Measurements from ENCODE around the gene SUSD4.

Gene SUSD4

DNA sequence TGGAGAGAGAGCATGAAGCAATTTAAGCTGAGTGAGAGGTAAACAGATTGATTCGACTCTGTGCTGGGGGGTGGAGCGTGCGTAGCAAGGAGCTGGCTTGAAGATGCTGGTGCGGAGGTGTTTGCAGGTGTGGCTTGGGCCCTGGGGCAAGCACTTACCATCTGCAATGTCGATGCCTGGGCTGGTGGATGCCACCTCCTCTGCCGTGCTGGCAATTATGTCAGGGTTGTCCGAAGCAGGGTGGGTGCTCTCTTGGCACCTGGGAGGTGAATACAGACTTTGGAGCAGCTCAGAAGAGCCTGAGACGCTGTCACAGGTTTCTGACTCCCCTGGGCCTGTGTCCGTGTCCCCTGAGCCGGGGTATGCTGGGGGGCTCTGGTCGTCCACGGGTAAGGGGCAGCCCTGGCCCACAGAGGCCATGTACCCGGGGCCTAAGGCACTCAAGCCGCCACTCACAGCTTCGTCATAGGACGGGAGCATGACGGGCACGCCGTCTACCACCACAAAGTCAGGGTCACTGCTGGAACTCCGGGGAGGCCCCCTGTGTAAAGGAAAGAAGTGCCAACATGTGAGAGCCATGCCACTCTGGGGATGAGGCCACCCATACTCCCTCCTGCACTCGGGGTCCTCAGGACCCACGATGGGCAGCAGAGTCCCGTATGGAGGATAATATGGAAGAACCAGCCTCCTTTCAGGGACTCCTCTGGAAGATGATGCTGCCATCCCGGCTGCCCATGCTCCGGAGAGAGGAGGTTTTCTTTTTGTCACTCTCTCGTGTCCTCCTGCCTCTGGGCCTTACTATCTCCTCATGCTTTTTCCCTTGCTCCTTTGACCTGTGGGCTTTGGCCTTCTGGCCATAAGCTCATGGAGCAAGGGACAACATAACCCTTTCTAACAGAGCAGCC is 140.6 kb downstream of the SUSD4 start:
- peaks cover 8% of the 10 kb centered on the region for H3K27me3 Mint-ChIP-seq
- ATAC-seq (no peak), DNase-seq (no peak)
- H3K4me1 Mint-ChIP-seq = peaks cover 4% of the 10 kb centered on the region
- H3K4me3 Mint-ChIP-seq = no peak overlapping the region
- H3K27ac Mint-ChIP-seq = no peak overlapping the region
- peaks cover 10% of the 10 kb centered on the region for H3K9me3 Mint-ChIP-seq
- H3K36me3 Mint-ChIP-seq (ENCODE audit: low read depth) = peaks cover 2% of the 10 kb centered on the region

- Mint-ChIP-seq H3K27me3 (peaks cover 8% of the 10 kb centered on the region), H3K9me3 (peaks cover 10% of the 10 kb centered on the region), H3K4me1 (no peaks in the 10 kb centered on the region), H3K4me3 (no peak overlapping the region), H3K27ac (no peak overlapping the region), H3K36me3 (ENCODE audit: low read depth) (peaks cover 2% of the 10 kb centered on the region)
- no peak for DNase-seq
- ATAC-seq = no peak
Measured at GRCh38 chr1:223222377-223222776, 141.6 kb downstream of the SUSD4 start.

DNA sequence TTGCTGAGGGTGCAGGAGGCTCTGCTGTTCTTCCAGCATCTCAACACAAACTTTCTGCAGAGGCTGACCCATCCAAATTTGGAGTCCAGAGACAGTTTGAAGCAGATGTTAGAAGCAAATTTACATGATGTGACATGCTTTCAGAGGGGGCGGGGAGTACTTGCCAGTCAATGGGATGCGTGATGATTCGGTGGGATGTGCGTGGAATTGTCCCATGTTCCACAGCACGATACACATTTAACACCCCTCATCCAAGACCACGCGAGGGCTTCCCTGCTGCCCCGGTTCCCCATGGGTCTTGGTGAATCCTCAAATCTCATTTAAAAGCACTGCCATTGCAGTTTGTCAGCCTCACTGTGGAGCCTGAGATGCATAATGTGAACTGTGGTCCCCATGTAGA is 142.3 kb downstream of the SUSD4 start:
- Mint-ChIP-seq H3K9me3 (peaks cover 10% of the 10 kb centered on the region), H3K36me3 (ENCODE audit: low read depth) (peaks cover 2% of the 10 kb centered on the region), H3K27me3 (peaks cover 3% of the 10 kb centered on the region), H3K27ac (no peak overlapping the region), H3K4me3 (no peak overlapping the region), H3K4me1 (no peaks in the 10 kb centered on the region)
- ATAC-seq (no peak), DNase-seq (no peak)

DNA sequence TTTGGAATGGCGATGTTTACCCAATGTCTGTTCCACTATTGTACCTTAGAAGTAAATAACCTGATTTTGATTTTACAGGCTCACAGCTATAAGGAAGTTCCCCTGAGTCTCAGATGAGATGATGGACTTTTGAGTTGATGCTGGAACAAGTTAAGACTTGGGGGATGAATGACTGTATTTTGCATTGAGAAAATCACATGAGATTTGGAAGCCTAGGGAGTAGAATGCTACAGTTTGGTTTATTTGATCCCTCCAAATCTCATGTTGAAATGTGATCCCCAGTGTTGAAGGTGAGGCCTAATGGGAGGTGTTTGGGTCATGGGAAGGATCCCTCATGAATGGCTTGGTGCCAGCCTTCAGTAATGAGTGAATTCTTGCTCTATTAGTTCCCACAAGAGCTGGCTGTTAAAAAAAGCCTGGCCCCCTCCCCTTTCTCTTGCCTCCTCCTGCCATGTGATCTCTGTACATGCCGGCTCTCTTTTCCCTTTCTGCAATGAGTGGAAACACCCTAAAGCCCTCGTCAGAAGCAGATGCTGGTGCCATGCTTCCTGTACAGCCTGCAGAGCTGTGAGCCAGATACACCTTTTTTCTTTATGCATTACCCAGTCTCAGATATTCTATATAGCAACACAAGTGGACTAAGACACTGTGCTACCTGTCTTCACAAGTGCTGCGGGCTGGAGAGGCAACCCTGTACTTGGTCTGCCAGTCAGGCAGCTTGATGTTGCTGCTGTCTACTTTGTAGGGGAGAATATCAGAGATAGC is 143.9 kb downstream of the SUSD4 start:
- no peak for DNase-seq
- ATAC-seq = no peak

DNA sequence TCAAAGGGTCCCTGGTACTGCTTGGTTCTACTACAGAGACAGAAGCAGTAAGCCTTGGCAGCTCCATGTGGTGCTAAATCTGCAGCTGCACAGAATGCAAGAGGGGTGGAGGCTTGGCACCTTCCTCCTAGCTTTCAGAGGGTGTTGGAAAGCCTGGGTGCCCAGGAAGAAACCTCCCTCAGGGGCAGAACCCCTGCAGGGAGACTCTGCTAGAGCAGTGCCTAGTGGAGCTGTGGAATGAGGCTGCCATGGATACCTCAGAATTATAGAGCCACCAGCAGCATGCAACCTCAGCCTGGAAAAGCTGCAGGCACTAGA is 144.7 kb downstream of the SUSD4 start:
- H3K9me3 Mint-ChIP-seq = peaks cover 10% of the 10 kb centered on the region
- no peaks in the 10 kb centered on the region for H3K27me3 Mint-ChIP-seq
- peaks cover 2% of the 10 kb centered on the region for H3K36me3 Mint-ChIP-seq (ENCODE audit: low read depth)
- H3K27ac Mint-ChIP-seq = no peak overlapping the region
- no peak overlapping the region for H3K4me3 Mint-ChIP-seq
- ATAC-seq (no peak), DNase-seq (no peak)
- H3K4me1 Mint-ChIP-seq = no peaks in the 10 kb centered on the region

More for the DNA sequence above, 143.9 kb downstream of the SUSD4 start:
- Mint-ChIP-seq H3K4me3 (no peak overlapping the region), H3K9me3 (peaks cover 10% of the 10 kb centered on the region), H3K27ac (no peak overlapping the region), H3K36me3 (ENCODE audit: low read depth) (peaks cover 2% of the 10 kb centered on the region), H3K4me1 (no peaks in the 10 kb centered on the region), H3K27me3 (peaks cover 1% of the 10 kb centered on the region)

- H3K4me3 Mint-ChIP-seq = no peak overlapping the region
- H3K36me3 Mint-ChIP-seq (ENCODE audit: low read depth) = peaks cover 2% of the 10 kb centered on the region
- no peak for ATAC-seq
- DNase-seq = no peak
- H3K4me1 Mint-ChIP-seq = no peaks in the 10 kb centered on the region
- H3K27ac Mint-ChIP-seq = no peak overlapping the region
- H3K27me3 Mint-ChIP-seq = peaks cover 2% of the 10 kb centered on the region
- peaks cover 10% of the 10 kb centered on the region for H3K9me3 Mint-ChIP-seq
Measured at GRCh38 chr1:223217781-223218180, 146.2 kb downstream of the SUSD4 start.

DNA sequence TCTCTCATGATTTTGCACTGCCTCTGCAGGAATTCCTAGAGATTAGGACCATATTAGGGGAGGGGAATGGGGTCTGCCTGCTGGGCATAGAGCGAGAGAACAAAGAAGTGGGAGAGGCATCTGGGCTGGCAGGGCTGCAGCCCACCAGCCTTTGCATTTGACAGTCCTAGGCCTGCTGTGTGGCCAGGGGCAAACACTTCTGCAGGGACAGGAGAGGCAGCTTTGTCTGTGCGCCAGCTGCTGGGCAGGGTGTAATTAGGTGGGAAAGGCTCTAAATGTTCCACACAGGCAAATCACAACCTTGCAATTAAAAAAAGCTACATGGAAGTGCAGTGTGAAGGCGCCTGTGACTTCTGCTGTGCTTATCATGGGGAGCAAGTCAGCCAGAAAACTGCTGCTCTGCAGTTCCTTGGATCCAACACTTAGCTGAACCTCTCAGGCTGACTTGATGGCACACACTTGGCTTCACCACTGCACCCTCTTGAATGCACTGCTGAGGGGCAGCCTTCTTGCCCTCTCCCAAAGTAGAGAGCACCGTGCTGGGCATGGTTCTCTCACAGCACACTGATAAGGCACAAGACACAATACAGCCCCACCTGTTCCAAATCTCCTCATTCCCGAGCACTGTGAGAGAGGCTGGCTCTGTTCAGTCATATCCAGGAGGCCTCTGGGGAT is 147.3 kb downstream of the SUSD4 start:
- DNase-seq (no peak), ATAC-seq (no peak)
- Mint-ChIP-seq H3K27me3 (peaks cover 2% of the 10 kb centered on the region), H3K36me3 (ENCODE audit: low read depth) (peaks cover 2% of the 10 kb centered on the region), H3K4me1 (no peaks in the 10 kb centered on the region), H3K27ac (no peak overlapping the region), H3K9me3 (peaks cover 10% of the 10 kb centered on the region), H3K4me3 (no peak overlapping the region)

GRCh38 chr1:223216074-223216473 is 147.9 kb downstream of the SUSD4 start:
- DNase-seq = no peak
- Mint-ChIP-seq H3K4me1 (no peaks in the 10 kb centered on the region), H3K27me3 (peaks cover 2% of the 10 kb centered on the region), H3K9me3 (peaks cover 10% of the 10 kb centered on the region), H3K4me3 (no peak overlapping the region), H3K36me3 (ENCODE audit: low read depth) (peaks cover 2% of the 10 kb centered on the region), H3K27ac (no peak overlapping the region)
- ATAC-seq = no peak

DNA sequence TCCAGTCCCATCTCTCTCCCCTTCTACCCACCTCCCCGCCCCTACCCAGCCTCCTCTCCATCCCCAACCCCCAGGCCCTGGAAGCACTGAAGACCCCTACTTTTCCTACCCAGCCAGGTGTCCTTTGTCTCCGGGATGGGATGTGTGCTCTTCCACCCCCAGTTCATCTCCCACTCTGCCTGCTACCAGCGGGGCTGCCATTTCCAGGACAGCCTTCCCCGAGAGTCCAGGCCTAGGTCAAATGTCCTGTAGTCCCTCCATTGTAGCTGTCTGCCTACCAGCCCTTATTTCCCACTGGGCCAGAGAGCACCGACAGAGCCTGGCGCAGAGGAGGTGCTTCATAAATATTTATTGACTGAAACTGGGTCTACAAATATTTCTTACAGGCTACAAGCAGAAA is 148.9 kb downstream of the SUSD4 start:
- H3K4me3 Mint-ChIP-seq = no peak overlapping the region
- DNase-seq = no peak
- peaks cover 2% of the 10 kb centered on the region for H3K36me3 Mint-ChIP-seq (ENCODE audit: low read depth)
- no peak for ATAC-seq
- H3K9me3 Mint-ChIP-seq = peaks cover 10% of the 10 kb centered on the region
- H3K27me3 Mint-ChIP-seq = peaks cover 2% of the 10 kb centered on the region
- H3K27ac Mint-ChIP-seq = no peak overlapping the region
- no peaks in the 10 kb centered on the region for H3K4me1 Mint-ChIP-seq

DNA sequence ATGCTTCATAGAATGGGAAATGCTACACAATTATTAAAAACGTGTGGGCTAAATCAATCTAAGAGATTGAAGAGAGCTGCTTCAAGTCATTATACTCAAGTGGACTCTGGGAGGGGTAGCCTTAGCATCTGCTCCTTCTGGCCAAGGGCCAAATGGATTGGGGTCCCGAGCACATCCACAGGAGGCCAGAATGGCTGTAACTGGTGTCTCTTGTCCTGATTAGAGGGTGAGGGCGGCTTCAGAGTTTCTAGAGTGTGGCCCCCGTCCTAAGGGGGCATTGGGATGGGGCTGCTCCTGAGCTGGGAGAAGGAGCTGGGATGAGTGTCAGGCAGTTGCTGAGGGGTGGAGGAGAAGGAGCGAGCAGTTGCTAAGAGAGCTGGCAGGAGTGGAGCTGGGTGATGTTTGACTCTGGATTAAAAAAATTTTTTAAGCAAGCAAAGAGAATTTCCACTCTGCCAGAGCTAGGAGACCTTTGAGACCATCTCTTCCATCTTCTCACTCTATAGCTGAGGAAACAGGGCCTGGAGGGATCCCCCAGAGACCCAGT is 149.6 kb downstream of the SUSD4 start:
- no peak for DNase-seq
- Mint-ChIP-seq H3K36me3 (ENCODE audit: low read depth) (peaks cover 2% of the 10 kb centered on the region), H3K4me1 (no peaks in the 10 kb centered on the region), H3K27ac (no peak overlapping the region), H3K27me3 (peaks cover 5% of the 10 kb centered on the region), H3K9me3 (peaks cover 5% of the 10 kb centered on the region), H3K4me3 (no peak overlapping the region)
- ATAC-seq = no peak

DNA sequence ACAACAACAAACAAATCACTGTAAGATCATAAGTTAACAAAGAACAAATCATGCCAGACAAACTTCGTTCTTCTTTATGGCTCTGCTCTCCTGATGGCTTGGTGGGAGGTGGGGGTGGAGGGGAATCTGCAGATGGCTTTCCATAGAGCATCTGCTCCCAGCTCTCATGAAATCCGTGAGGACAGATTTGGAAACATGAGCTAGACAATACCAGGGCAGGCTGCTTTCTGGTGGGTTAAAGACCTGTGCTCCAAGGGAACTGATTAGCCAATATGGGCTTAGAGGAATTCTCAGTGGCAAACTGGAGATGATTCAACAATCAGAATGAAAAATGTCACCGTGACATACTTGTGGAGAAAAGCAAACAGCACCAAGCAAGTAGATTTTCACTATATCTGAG is 151.5 kb downstream of the SUSD4 start:
- Mint-ChIP-seq H3K4me1 (no peaks in the 10 kb centered on the region), H3K9me3 (no peaks in the 10 kb centered on the region), H3K36me3 (ENCODE audit: low read depth) (no peaks in the 10 kb centered on the region), H3K4me3 (no peak overlapping the region), H3K27ac (no peak overlapping the region), H3K27me3 (peaks cover 5% of the 10 kb centered on the region)
- ATAC-seq (no peak), DNase-seq (no peak)

DNA sequence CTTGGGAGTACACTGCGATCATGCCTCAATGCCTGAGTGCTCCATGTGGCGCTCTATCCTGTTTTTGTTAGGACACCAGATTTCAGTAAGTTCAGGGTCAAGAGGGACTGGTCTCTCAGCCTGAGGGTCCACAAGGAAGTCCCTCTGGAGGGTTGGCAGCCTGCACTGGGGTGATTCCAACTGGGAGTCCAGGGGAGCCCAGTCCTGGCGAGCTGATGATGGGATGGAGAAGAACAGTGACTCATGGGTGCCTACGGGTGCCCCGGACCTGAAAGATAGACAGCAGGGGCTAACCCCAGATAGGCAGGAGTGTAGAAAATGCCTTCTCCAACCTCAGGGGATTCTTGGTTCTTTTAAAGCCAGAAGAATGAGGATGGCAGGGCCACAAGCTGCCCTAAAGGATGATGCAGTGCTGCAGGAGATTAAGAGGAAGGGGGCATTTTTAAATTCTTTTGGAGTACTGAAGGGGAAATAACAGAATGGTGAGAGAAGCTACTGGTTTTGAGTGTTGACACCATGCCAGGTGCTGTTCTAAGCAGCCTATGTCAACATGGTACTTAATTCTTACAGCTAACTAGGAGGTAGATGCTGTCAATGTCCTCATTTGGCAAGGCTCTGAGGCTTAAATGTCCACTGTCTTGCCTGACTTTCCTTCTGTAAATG is 152.5 kb downstream of the SUSD4 start:
- no peak for DNase-seq
- H3K9me3 Mint-ChIP-seq = no peaks in the 10 kb centered on the region
- H3K4me1 Mint-ChIP-seq = no peaks in the 10 kb centered on the region
- H3K36me3 Mint-ChIP-seq (ENCODE audit: low read depth) = no peaks in the 10 kb centered on the region
- H3K27me3 Mint-ChIP-seq = peaks cover 5% of the 10 kb centered on the region
- no peak overlapping the region for H3K4me3 Mint-ChIP-seq
- no peak overlapping the region for H3K27ac Mint-ChIP-seq
- ATAC-seq = no peak

DNA sequence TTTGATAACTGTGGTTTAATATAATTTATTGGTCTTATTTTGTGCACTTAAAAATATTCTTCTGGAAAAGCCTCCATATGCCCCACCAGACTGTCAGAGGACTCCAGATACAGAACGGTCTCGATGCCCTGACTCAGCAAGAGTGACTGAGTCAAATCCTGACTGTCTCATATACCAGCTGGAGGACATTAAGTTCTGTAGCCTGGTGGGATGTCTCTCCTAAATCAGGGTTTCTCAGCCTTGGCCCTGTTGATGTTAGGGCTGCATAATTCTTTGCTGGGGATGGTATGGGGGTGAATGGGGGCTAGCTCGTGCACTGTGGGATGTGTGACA is 153.2 kb downstream of the SUSD4 start:
- no peaks in the 10 kb centered on the region for H3K9me3 Mint-ChIP-seq
- no peaks in the 10 kb centered on the region for H3K36me3 Mint-ChIP-seq (ENCODE audit: low read depth)
- H3K27ac Mint-ChIP-seq = no peak overlapping the region
- peaks cover 5% of the 10 kb centered on the region for H3K27me3 Mint-ChIP-seq
- no peak overlapping the region for H3K4me3 Mint-ChIP-seq
- ATAC-seq (no peak), DNase-seq (no peak)
- no peaks in the 10 kb centered on the region for H3K4me1 Mint-ChIP-seq

- Mint-ChIP-seq H3K27ac (no peak overlapping the region), H3K9me3 (no peaks in the 10 kb centered on the region), H3K4me1 (no peaks in the 10 kb centered on the region), H3K36me3 (ENCODE audit: low read depth) (no peaks in the 10 kb centered on the region), H3K27me3 (peaks cover 5% of the 10 kb centered on the region), H3K4me3 (no peak overlapping the region)
- DNase-seq = no peak
- no peak for ATAC-seq
Measured at GRCh38 chr1:223209992-223210787, 153.8 kb downstream of the SUSD4 start.
